NCI-H510A (cell line): ENCODE measurements around the gene CASR.

Experiments
- DNase-seq: peaks from one replicate; lab custom pipeline; 2025; lab: John Stamatoyannopoulos, UW

CASR gene

GRCh38 chr3:122214711-122215110, 31.2 kb downstream of the CASR start:
- DNase-seq: no peak

GRCh38 chr3:122215592-122216298, 32.3 kb downstream of the CASR start:
- no peak for DNase-seq

GRCh38 chr3:122217901-122218300, 34.4 kb downstream of the CASR start:
- no peak for DNase-seq

GRCh38 chr3:122219242-122219872, 35.9 kb downstream of the CASR start:
- DNase-seq: no peak

- no peak for DNase-seq
Measured at GRCh38 chr3:122227036-122227781, 43.7 kb downstream of the CASR start.

GRCh38 chr3:122230174-122230573, 46.7 kb downstream of the CASR start:
- DNase-seq: no peak

GRCh38 chr3:122231465-122232157, 48.1 kb downstream of the CASR start:
- no peak for DNase-seq

GRCh38 chr3:122232485-122232884, 49.0 kb downstream of the CASR start:
- no peak for DNase-seq

GRCh38 chr3:122233101-122233952, 49.9 kb downstream of the CASR start:
- no peak for DNase-seq

GRCh38 chr3:122234117-122234516, 50.6 kb downstream of the CASR start:
- DNase-seq: no peak

GRCh38 chr3:122235147-122235546, 51.7 kb downstream of the CASR start:
- DNase-seq: no peak

GRCh38 chr3:122239112-122239511, 55.6 kb downstream of the CASR start:
- DNase-seq: no peak

- no peak for DNase-seq
Measured at GRCh38 chr3:122245513-122246174, 62.2 kb downstream of the CASR start.

GRCh38 chr3:122246199-122246598, 62.7 kb downstream of the CASR start:
- DNase-seq: no peak

- DNase-seq: no peak
Measured at GRCh38 chr3:122247087-122247824, 63.8 kb downstream of the CASR start.

GRCh38 chr3:122247825-122248185, 64.3 kb downstream of the CASR start:
- no peak for DNase-seq

- no peak for DNase-seq
Measured at GRCh38 chr3:122251428-122251827, 68.0 kb downstream of the CASR start.

- no peak for DNase-seq
Measured at GRCh38 chr3:122253581-122253980, 70.1 kb downstream of the CASR start.

- DNase-seq: no peak
Measured at GRCh38 chr3:122255757-122256439, 72.4 kb downstream of the CASR start.
